T-cell (primary cell): ENCODE results near the gene ZGLP1. TPM values are rescaled to one million over a fixed set of nuclear protein-coding genes. Genes with fewer than 3 reads are reported as not detected.

Experiments used
- ATAC-seq, 4 experiments: fragments of 200-7000 bp in 3 of 4; fragments of 150-1000 bp in 1 of 4; cut with Tn5 transposase; replicated peaks in 1 of 4; 1 replicate in 3 of 4; 2 replicates in 1 of 4; pipeline ENCODE4 v1.10.0; 2021; ENCODE audit warnings: moderate library complexity in 3 of 4, mild to moderate bottlenecking in 2 of 4, moderate number of reproducible peaks in 1 of 4
- CTCF ChIA-PET, 2 donors: fragments of 300-600 bp; sonication (Branson Sonifier 250); formaldehyde crosslinking; loops; one replicate each; lab custom pipeline; 2022; ENCODE audit warnings: antibody characterized with exemption in 2 of 2; lab: Charles Lee
- POLR2A ChIA-PET, 2 donors: fragments of 300-600 bp; sonication (Branson Sonifier 250); formaldehyde crosslinking; loops; one replicate each; lab custom pipeline; 2022; ENCODE audit warnings: antibody characterized with exemption in 2 of 2; lab: Charles Lee
- DNase-seq, 35 experiments: peaks; one replicate each; pipeline versions ENCODE4 v3.0.0 to v3.0.0-alpha.2; 2013 to 2023
- H3K27ac ChIP-seq: one replicate; pipeline ENCODE4 v1.5.1; 2013; ENCODE audit warnings: low read length
- H3K27me3 ChIP-seq, 2 experiments: replicated peaks in 1 of 2; 1 replicate in 1 of 2; 2 replicates in 1 of 2; pipeline versions ENCODE4 v1.6.1 to v1.7.0; 2013; ENCODE audit warnings: low read length in 1 of 2, mixed read lengths in 1 of 2; ENCODE audit not compliant: control insufficient read depth in 2 of 2, insufficient read depth in 2 of 2; ENCODE audit errors: extremely low read depth in 1 of 2
- H3K36me3 ChIP-seq, 2 donors: 1 replicate in 1 of 2; 2 replicates in 1 of 2; pipeline versions ENCODE4 v1.6.1 to v1.7.0; 2013; ENCODE audit warnings: low read length in 1 of 2; ENCODE audit not compliant: control insufficient read depth in 2 of 2, insufficient read depth in 1 of 2; ENCODE audit errors: extremely low read depth in 1 of 2
- H3K4me1 ChIP-seq, 2 experiments: 1 replicate in 1 of 2; 2 replicates in 1 of 2; pipeline versions ENCODE4 v1.6.1 to v1.7.0; 2013; ENCODE audit warnings: low read length in 2 of 2, mixed read lengths in 1 of 2; ENCODE audit not compliant: insufficient read depth in 2 of 2, control insufficient read depth in 1 of 2; ENCODE audit errors: extremely low read depth in 1 of 2
- H3K4me3 ChIP-seq, 2 donors: 1 replicate in 1 of 2; 2 replicates in 1 of 2; pipeline versions ENCODE4 v1.5.1 to v1.7.0; 2013; ENCODE audit warnings: mild to moderate bottlenecking in 2 of 2, low read length in 1 of 2, moderate library complexity in 1 of 2; ENCODE audit not compliant: control insufficient read depth in 1 of 2; ENCODE audit errors: extremely low read depth in 1 of 2
- H3K9me3 ChIP-seq: 2 replicates; pipeline ENCODE4 v1.7.0; 2013
- H3K27ac Mint-ChIP-seq, 2 donors: one replicate each; pipeline ENCODE4 v1.8.0; 2020 to 2021; ENCODE audit warnings: mild to moderate bottlenecking in 2 of 2, mixed read lengths in 2 of 2
- H3K27me3 Mint-ChIP-seq, 2 donors: one replicate each; pipeline ENCODE4 v1.8.0; 2021 to 2022; ENCODE audit warnings: mixed read lengths in 2 of 2
- H3K36me3 Mint-ChIP-seq: one replicate; pipeline ENCODE4 v1.8.0; 2021; ENCODE audit warnings: mixed read lengths
- H3K4me1 Mint-ChIP-seq, 3 donors: one replicate each; pipeline ENCODE4 v1.8.0; 2020 to 2022; ENCODE audit warnings: mixed read lengths in 3 of 3, mild to moderate bottlenecking in 1 of 3
- H3K4me3 Mint-ChIP-seq, 3 donors: one replicate each; pipeline ENCODE4 v1.8.0; 2020 to 2022; ENCODE audit warnings: mild to moderate bottlenecking in 3 of 3, mixed read lengths in 3 of 3, moderate library complexity in 3 of 3
- H3K9me3 Mint-ChIP-seq, 3 donors: one replicate each; pipeline ENCODE4 v1.8.0; 2020 to 2022; ENCODE audit warnings: mixed read lengths in 3 of 3
- WGBS: methylation state at CpG from one replicate; pipeline ENCODE4 v1.1.5; 2013; ENCODE audit warnings: missing lambda C conversion rate; ENCODE audit not compliant: insufficient coverage; 5-methylcytosine and 5-hydroxymethylcytosine counted together
- total RNA-seq, 35 experiments: library from RNA in 6 of 35; stranded (reverse) in 6 of 35; fragments of 120-200 nt in 1 of 35; gene quantifications; one replicate each; pipeline versions ENCODE4 v1.2.1 to v1.2.4 and lab custom pipeline; 2013 to 2026

The ZGLP1 gene
- total RNA-seq (10 to 100 TPM in 2 of 5 donors, 1 to 10 TPM in 3; 3.9 to 11.8 (median 8.1) TPM), total RNA-seq (lab: John Stamatoyannopoulos, UW) (0.28 to 2.0 (median 1.0) reads per million in 29 experiments)
- 4.2 TPM for total RNA-seq (2013)

- no peak within 1 kb of the TSS for H3K27ac Mint-ChIP-seq
- CTCF ChIA-PET = no interaction called here
These were observed at the start of gene ZGLP1 for GRCh38 chr19:10309423-10309822. Gene ZGLP1 (minus strand): TSS chr19:10309815.

GRCh38 chr19:10356431-10356830 lies 46.8 kb upstream of the ZGLP1 start:
- no peak overlapping the region for H3K27ac ChIP-seq
- H3K9me3 Mint-ChIP-seq = no peaks in the 10 kb centered on the region
- H3K9me3 ChIP-seq = no peaks in the 10 kb centered on the region
- WGBS = 97% methylated on average over 9 of the region's 12 CpGs
- no peak overlapping the region for H3K27ac Mint-ChIP-seq
- DNase-seq (no peak), ATAC-seq (no peak)
- no peaks in the 10 kb centered on the region for H3K27me3 ChIP-seq
- CTCF ChIA-PET = no interaction called here
- POLR2A ChIA-PET = no interaction called here
- peaks cover 39 to 62% of the 10 kb centered on the region in 2 donors for H3K36me3 ChIP-seq
- peaks cover 29% of the 10 kb centered on the region for H3K36me3 Mint-ChIP-seq
- H3K4me3 Mint-ChIP-seq = no peak overlapping the region
- H3K27me3 Mint-ChIP-seq = no peaks in the 10 kb centered on the region
- H3K4me1 Mint-ChIP-seq = no peaks in the 10 kb centered on the region
- H3K4me3 ChIP-seq = no peak overlapping the region
- H3K4me1 ChIP-seq = no peaks in the 10 kb centered on the region

More at GRCh38 chr19:10309423-10309822, at the start of gene ZGLP1:
- Mint-ChIP-seq H3K4me3 (no peak within 1 kb of the TSS), H3K36me3 (no peaks in the 10 kb centered on the region), H3K9me3 (no peaks in the 10 kb centered on the region), H3K27me3 (no peaks in the 10 kb centered on the region), H3K4me1 (peaks cover 1 to 3% (median 3%) of the 10 kb centered on the region in 3 donors)
- no peak within 1 kb of the TSS for H3K4me3 ChIP-seq
- no peaks in the 10 kb centered on the region for H3K4me1 ChIP-seq
- DNase-seq (no peak), ATAC-seq (no peak)
- 88% methylated on average over 3 of the region's 24 CpGs for WGBS
- H3K27me3 ChIP-seq = no peaks in the 10 kb centered on the region
- POLR2A ChIA-PET = interaction anchor here in 1 of 2 donors (0.6 kb wide), 1 partner anchor 786 kb away, joined by 5 read pairs; no protein-coding TSS in a partner anchor
- H3K9me3 ChIP-seq = no peaks in the 10 kb centered on the region
- no peak within 1 kb of the TSS for H3K27ac ChIP-seq
- peaks cover 0 to 5% of the 10 kb centered on the region in 2 donors for H3K36me3 ChIP-seq

GRCh38 chr19:10353793-10354391 lies 44.3 kb upstream of the ZGLP1 start:
- peaks cover 41 to 58% of the 10 kb centered on the region in 2 donors for H3K36me3 ChIP-seq
- WGBS = 97% methylated on average over 29 of the region's 32 CpGs
- DNase-seq (peak in 21 of 35 experiments; percentile 8 to 48 (median 25)), ATAC-seq (peak in 3 of 4 experiments; percentile 53 to 60 (median 55))
- Mint-ChIP-seq H3K27ac (no peak overlapping the region), H3K4me1 (no peaks in the 10 kb centered on the region), H3K36me3 (peaks cover 19% of the 10 kb centered on the region), H3K9me3 (no peaks in the 10 kb centered on the region), H3K27me3 (no peaks in the 10 kb centered on the region), H3K4me3 (no peak overlapping the region)
- no peaks in the 10 kb centered on the region for H3K9me3 ChIP-seq
- no peaks in the 10 kb centered on the region for H3K4me1 ChIP-seq
- no peak overlapping the region for H3K4me3 ChIP-seq
- ChIA-PET CTCF (no interaction called here), POLR2A (interaction anchor here in 1 of 2 donors (0.6 kb wide), 1 partner anchor 12 kb away, joined by 4 read pairs; no protein-coding TSS in a partner anchor)
- H3K27ac ChIP-seq = no peak overlapping the region
- no peaks in the 10 kb centered on the region for H3K27me3 ChIP-seq

- WGBS = 97% methylated on average over 53 of the region's 63 CpGs
- Histone ChIP-seq H3K27me3 (no peaks in the 10 kb centered on the region), H3K36me3 (peaks cover 38 to 53% of the 10 kb centered on the region in 2 donors), H3K4me3 (no peak overlapping the region), H3K27ac (no peak overlapping the region), H3K9me3 (no peaks in the 10 kb centered on the region), H3K4me1 (no peaks in the 10 kb centered on the region)
- Mint-ChIP-seq H3K4me3 (no peak overlapping the region), H3K9me3 (no peaks in the 10 kb centered on the region), H3K27me3 (no peaks in the 10 kb centered on the region), H3K36me3 (peaks cover 19% of the 10 kb centered on the region), H3K27ac (no peak overlapping the region), H3K4me1 (no peaks in the 10 kb centered on the region)
- ATAC-seq (no peak), DNase-seq (no peak)
- ChIA-PET POLR2A (no interaction called here), CTCF (no interaction called here)
These were observed 43.4 kb upstream of the ZGLP1 start for GRCh38 chr19:10352764-10353671.

- H3K27me3 ChIP-seq = no peaks in the 10 kb centered on the region
- H3K9me3 Mint-ChIP-seq = no peaks in the 10 kb centered on the region
- H3K9me3 ChIP-seq = no peaks in the 10 kb centered on the region
- ChIA-PET CTCF (no interaction called here), POLR2A (no interaction called here)
- H3K4me1 ChIP-seq = no peaks in the 10 kb centered on the region
- H3K36me3 Mint-ChIP-seq = no peaks in the 10 kb centered on the region
- no peak overlapping the region for H3K4me3 ChIP-seq
- H3K4me1 Mint-ChIP-seq = no peaks in the 10 kb centered on the region
- 93% methylated on average over 8 of the region's 10 CpGs for WGBS
- DNase-seq (peak in 1 of 35 experiments; percentile 9), ATAC-seq (no peak)
- H3K27me3 Mint-ChIP-seq = no peaks in the 10 kb centered on the region
- no peak overlapping the region for H3K27ac ChIP-seq
- H3K27ac Mint-ChIP-seq = no peak overlapping the region
- no peak overlapping the region for H3K4me3 Mint-ChIP-seq
- peaks cover 8 to 11% of the 10 kb centered on the region in 2 donors for H3K36me3 ChIP-seq
These were observed 36.9 kb upstream of the ZGLP1 start for GRCh38 chr19:10346509-10346908.

GRCh38 chr19:10344780-10345179 lies 35.2 kb upstream of the ZGLP1 start:
- H3K4me1 ChIP-seq = peaks cover 0 to 13% of the 10 kb centered on the region in 2 experiments
- H3K4me1 Mint-ChIP-seq = peaks cover 7 to 9% (median 8%) of the 10 kb centered on the region in 3 donors
- 91% methylated on average over 4 of the region's 10 CpGs for WGBS
- no peak for ATAC-seq
- no peaks in the 10 kb centered on the region for H3K36me3 Mint-ChIP-seq
- no peaks in the 10 kb centered on the region for H3K27me3 Mint-ChIP-seq
- no peak overlapping the region for H3K4me3 ChIP-seq
- H3K4me3 Mint-ChIP-seq = no peak overlapping the region
- ChIA-PET CTCF (no interaction called here), POLR2A (interaction anchor here in 1 of 2 donors (0.6 kb wide), 2 partner anchors 38 to 59 kb away, joined by 3 to 4 read pairs; no protein-coding TSS in a partner anchor)
- peaks cover 0 to 2% of the 10 kb centered on the region in 2 donors for H3K36me3 ChIP-seq
- no peaks in the 10 kb centered on the region for H3K9me3 ChIP-seq
- H3K9me3 Mint-ChIP-seq = no peaks in the 10 kb centered on the region
- H3K27ac ChIP-seq = no peak overlapping the region
- DNase-seq = no peak
- no peaks in the 10 kb centered on the region for H3K27me3 ChIP-seq
- H3K27ac Mint-ChIP-seq = no peak overlapping the region
